ENCODE results near the gene CBR1. TPM values are rescaled to one million over a fixed set of nuclear protein-coding genes. Genes with fewer than 3 reads are reported as not detected.

The CBR1 gene
- total and polyA plus RNA-seq, 9 donors, result 10.9 to 27.6 (median 26.1) TPM

DNA sequence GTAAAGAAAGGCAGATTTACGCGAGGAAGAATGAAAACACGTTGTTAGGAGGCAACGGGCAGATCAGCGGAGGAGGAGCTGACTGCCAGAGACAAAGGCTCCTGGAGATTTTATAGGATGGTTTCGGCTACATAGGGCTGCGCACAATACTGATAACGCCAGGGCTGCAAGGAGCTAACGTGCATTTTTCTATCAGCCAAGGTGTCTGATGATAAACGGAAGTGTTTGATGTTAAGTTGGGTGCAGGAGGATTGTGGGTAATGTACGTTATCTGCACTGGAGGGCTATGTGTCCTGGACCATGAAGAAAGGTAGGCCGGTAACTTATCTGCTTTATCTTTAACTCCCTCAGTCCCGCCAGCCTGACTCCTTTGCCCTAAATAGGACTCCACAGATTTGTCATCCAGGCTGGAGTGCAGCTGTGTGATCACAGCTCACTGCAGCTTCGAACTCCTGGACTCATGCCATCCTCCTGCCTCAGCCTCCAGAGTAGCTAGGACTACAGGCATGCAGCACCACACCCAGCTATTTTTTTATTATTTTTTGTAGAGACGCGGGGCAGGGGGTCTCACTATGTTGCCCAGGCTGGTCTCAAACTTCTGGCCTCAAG is 39.1 kb upstream of the CBR1 start:
- no peak overlapping the region for H3K4me3 ChIP-seq (ENCODE audit: low read length)
- H3K27ac ChIP-seq (ENCODE audit: low read length), result no peak overlapping the region
- no peaks in the 10 kb centered on the region for H3K27me3 ChIP-seq (ENCODE audit: control insufficient read depth, insufficient read depth, low read length)
- WGBS (ENCODE audit: insufficient coverage), result 49% methylated on average over 12 of the region's 16 CpGs
- H3K9me3 ChIP-seq (replicated peaks; ENCODE audit: control insufficient read depth, low read depth, low read length), result no peaks in the 10 kb centered on the region
- peak; percentile 43 for DNase-seq
- H3K36me3 ChIP-seq (ENCODE audit: control insufficient read depth, insufficient read depth, low read length), result peaks cover 14% of the 10 kb centered on the region
- peaks cover 33% of the 10 kb centered on the region for H3K4me1 ChIP-seq (ENCODE audit: control insufficient read depth, insufficient read depth, low read length)

DNA sequence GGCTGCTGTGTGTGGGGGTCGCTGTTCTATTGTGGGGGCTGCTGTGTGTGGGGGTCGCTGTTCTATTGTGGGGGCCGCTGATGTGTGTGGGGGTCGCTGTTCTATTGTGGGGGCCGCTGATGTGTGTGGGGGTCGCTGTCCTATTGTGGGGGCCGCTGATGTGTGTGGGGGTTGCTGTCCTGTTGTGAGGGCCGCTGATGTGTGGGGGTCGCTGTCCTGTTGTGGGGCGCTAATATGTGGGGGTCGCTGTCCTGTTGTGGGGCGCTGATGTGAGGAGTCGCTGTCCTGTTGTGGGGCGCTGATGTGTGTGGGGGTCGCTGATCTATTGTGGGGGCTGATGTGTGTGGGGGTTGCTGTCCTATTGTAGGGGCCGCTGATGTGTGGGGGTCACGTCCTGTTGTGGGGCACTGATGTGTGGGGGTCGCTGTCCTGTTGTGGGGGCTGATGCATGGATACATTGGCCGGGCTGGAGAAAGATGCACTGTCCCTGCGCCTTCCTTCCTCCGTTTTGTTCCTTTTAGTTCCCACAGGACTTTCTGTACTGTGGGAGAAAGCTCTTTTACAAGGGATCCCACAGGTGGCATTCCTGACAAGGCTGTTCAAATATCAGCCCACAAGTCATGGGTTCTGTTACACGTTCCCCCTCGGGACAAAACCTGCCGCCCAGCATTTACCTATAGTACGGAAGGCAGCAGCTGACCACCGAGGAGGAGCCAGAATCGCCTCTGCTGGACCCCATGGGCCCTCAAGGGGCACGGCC is 37.0 kb upstream of the CBR1 start:
- Histone ChIP-seq H3K9me3 (replicated peaks; ENCODE audit: control insufficient read depth, low read depth, low read length) (no peaks in the 10 kb centered on the region), H3K27me3 (ENCODE audit: control insufficient read depth, insufficient read depth, low read length) (no peaks in the 10 kb centered on the region), H3K4me3 (ENCODE audit: low read length) (no peak overlapping the region), H3K4me1 (ENCODE audit: control insufficient read depth, insufficient read depth, low read length) (peaks cover 33% of the 10 kb centered on the region), H3K36me3 (ENCODE audit: control insufficient read depth, insufficient read depth, low read length) (peaks cover 20% of the 10 kb centered on the region), H3K27ac (ENCODE audit: low read length) (no peak overlapping the region)
- no peak for DNase-seq
- 83% methylated on average over 15 of the region's 28 CpGs for WGBS (ENCODE audit: insufficient coverage)

DNA sequence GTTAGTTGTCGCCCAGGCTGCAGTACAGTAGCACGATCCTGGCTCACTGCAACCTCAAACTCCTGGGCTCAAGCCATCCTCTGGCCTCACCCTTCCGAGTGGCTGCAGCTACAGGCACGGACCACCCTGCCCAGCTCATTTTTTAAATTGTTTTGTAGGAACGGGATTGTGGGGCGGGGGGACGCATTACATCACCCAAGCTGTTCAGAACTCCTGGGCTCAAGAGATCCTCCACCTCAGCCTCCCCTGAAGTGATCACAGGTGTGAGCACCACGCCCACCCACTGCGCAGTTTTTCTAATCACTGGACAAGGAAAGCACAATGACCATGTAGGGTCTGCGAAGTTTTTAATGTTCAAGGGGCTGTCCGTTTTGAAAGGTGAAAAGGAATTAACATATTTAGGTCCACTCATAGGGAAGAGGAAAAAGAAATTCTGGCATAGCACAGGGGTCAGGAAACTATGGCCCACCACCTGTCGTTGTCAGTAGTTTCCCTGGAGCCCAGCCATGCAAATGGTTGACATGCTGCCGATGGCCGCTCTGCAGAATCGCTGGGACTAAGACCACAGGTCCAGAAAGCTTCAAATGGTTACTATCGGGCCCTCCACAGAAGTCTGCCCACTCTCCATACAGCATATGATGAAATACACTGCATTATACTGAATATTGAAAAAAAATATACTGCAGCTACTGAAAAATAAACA is 35.5 kb upstream of the CBR1 start:
- Histone ChIP-seq H3K9me3 (replicated peaks; ENCODE audit: control insufficient read depth, low read depth, low read length) (no peaks in the 10 kb centered on the region), H3K36me3 (ENCODE audit: control insufficient read depth, insufficient read depth, low read length) (peaks cover 32% of the 10 kb centered on the region), H3K27ac (ENCODE audit: low read length) (peak overlapping the region; percentile 85), H3K27me3 (ENCODE audit: control insufficient read depth, insufficient read depth, low read length) (no peaks in the 10 kb centered on the region), H3K4me3 (ENCODE audit: low read length) (no peak overlapping the region), H3K4me1 (ENCODE audit: control insufficient read depth, insufficient read depth, low read length) (peaks cover 38% of the 10 kb centered on the region)
- peak; percentile 69 for DNase-seq
- 77% methylated on average over 8 of the region's 16 CpGs for WGBS (ENCODE audit: insufficient coverage)

DNA sequence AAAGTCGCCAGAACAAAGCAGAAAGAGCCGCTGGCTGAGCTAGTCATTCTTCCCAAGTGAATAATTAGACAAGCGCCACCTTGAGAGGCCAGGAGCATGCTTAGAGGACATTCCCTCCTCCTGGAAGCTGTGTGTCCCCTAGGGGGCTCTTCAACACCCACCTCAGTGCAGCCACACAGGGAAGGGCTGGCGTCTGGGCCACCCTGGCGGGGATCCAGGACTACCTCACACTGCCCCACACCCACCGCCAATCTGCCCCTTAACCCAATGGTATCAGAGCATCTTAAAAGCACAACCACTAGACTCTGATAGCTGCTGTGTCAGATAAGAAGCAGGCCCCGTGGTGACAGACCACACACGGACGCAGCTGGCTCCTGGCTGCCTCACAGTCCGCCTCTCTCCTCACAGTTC is 34.4 kb upstream of the CBR1 start:
- Histone ChIP-seq H3K36me3 (ENCODE audit: control insufficient read depth, insufficient read depth, low read length) (peaks cover 38% of the 10 kb centered on the region), H3K27ac (ENCODE audit: low read length) (peak overlapping the region; percentile 71), H3K27me3 (ENCODE audit: control insufficient read depth, insufficient read depth, low read length) (no peaks in the 10 kb centered on the region), H3K4me1 (ENCODE audit: control insufficient read depth, insufficient read depth, low read length) (peaks cover 38% of the 10 kb centered on the region), H3K4me3 (ENCODE audit: low read length) (no peak overlapping the region), H3K9me3 (replicated peaks; ENCODE audit: control insufficient read depth, low read depth, low read length) (no peaks in the 10 kb centered on the region)
- DNase-seq, result no peak
- 54% methylated on average over 10 of the region's 10 CpGs for WGBS (ENCODE audit: insufficient coverage)

DNA sequence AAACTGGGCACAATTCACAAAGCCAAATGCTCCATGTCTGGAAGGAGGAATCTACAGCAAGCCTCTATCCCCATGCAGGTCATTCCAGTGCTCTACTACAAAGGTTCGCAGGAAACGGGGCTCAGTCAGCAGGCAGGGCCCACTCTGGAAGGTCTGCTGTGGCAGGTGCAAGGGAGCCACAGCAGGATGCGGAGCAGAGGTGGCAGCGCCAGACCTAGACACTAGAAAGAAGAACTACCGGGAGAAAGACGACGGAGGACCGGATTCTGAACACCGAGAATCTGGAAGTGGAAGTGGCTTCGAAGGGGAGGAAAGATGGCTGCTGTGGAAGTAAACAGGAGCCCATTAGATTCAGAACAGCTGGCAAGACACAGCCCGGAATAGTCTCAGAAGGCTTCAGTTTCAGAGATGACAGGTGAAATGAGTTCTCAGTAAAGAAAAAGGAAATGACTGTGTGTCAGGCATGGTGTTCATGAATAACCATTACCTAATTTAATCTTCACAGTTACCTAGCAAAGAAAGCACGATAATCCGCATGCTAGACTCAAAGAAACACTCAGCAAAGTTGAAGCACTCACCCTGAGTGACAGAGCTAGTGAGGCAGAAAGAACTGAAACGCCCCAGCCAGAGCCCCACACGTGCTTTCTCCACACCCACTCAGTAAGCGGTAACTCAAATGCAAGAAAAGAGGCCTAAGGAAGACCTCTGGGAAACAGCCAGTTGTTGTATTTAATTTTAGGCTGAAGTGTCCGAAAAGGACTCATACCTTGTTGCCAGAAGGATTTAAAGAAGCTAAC is 30.9 kb upstream of the CBR1 start:
- DNase-seq, result no peak
- Histone ChIP-seq H3K27ac (ENCODE audit: low read length) (peak overlapping the region; percentile 42), H3K4me3 (ENCODE audit: low read length) (no peak overlapping the region), H3K36me3 (ENCODE audit: control insufficient read depth, insufficient read depth, low read length) (peaks cover 51% of the 10 kb centered on the region), H3K9me3 (replicated peaks; ENCODE audit: control insufficient read depth, low read depth, low read length) (no peaks in the 10 kb centered on the region), H3K4me1 (ENCODE audit: control insufficient read depth, insufficient read depth, low read length) (peaks cover 24% of the 10 kb centered on the region), H3K27me3 (ENCODE audit: control insufficient read depth, insufficient read depth, low read length) (no peaks in the 10 kb centered on the region)
- 93% methylated on average over 10 of the region's 17 CpGs for WGBS (ENCODE audit: insufficient coverage)

DNA sequence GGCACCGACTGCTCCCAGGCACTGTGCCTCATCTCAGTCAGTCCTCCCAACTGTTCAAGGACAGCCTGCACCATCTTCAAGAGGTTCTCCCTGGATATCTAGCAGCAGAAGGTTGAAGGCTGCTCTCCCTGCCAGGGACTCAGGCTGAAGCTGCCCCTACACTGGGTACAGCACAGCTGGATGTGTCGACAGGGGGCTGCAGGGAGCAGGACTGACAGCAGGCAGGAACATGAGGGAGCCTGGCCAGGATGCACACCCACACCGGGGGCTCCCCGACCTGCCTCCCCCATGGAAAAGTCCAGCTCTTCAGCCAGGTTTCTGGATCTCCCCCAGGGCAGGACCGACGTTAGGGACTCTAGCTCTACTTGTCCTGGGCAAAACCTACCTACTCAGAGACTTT is 30.0 kb upstream of the CBR1 start:
- H3K27ac ChIP-seq (ENCODE audit: low read length), result no peak overlapping the region
- peaks cover 54% of the 10 kb centered on the region for H3K36me3 ChIP-seq (ENCODE audit: control insufficient read depth, insufficient read depth, low read length)
- H3K4me3 ChIP-seq (ENCODE audit: low read length), result no peak overlapping the region
- H3K4me1 ChIP-seq (ENCODE audit: control insufficient read depth, insufficient read depth, low read length), result peaks cover 14% of the 10 kb centered on the region
- no peaks in the 10 kb centered on the region for H3K9me3 ChIP-seq (replicated peaks; ENCODE audit: control insufficient read depth, low read depth, low read length)
- WGBS (ENCODE audit: insufficient coverage), result 100% methylated on average over 1 of the region's 6 CpGs
- DNase-seq, result no peak
- H3K27me3 ChIP-seq (ENCODE audit: control insufficient read depth, insufficient read depth, low read length), result no peaks in the 10 kb centered on the region

DNA sequence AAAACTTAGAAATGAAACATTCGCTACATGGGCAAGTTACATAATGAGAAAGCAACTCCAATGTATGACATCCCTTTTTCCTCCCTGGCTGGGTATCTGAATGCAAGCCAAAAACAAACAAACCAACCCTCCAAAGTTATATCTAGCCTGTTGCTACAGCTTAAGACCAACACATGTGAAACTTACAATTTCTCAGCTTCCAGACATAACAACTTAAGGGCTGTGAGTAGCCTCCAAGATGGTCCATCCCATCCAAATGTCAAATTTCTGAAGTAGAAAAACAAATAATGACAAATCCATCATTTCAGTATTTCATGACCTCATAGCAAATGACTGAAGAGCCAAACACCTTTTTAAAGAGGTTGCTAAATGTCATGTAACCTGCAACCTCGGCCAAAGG is 29.4 kb upstream of the CBR1 start:
- Histone ChIP-seq H3K4me1 (ENCODE audit: control insufficient read depth, insufficient read depth, low read length) (peaks cover 9% of the 10 kb centered on the region), H3K4me3 (ENCODE audit: low read length) (no peak overlapping the region), H3K9me3 (replicated peaks; ENCODE audit: control insufficient read depth, low read depth, low read length) (no peaks in the 10 kb centered on the region), H3K27ac (ENCODE audit: low read length) (no peak overlapping the region), H3K36me3 (ENCODE audit: control insufficient read depth, insufficient read depth, low read length) (peaks cover 54% of the 10 kb centered on the region), H3K27me3 (ENCODE audit: control insufficient read depth, insufficient read depth, low read length) (no peaks in the 10 kb centered on the region)
- DNase-seq, result no peak
- 60% methylated on average over 1 of the region's 2 CpGs for WGBS (ENCODE audit: insufficient coverage)

DNA sequence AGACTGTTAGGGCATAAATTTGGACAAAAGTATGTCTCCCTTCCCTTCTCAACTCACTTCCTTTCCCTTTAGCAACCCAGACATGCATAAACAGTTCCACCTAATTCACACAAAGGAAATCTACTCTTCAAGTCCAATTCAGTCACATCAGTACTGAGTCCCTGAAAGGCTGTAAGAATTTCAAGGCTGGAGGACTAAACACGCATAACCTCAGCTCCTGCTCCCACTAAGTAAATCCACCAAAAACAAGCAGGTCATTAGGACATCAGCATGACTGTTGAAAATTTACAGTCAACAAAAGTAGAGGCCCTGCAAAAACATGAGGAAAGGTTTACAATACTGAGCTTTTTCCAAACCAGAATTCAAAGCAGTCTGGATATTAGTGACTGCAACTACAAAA is 27.9 kb upstream of the CBR1 start:
- H3K27me3 ChIP-seq (ENCODE audit: control insufficient read depth, insufficient read depth, low read length), result no peaks in the 10 kb centered on the region
- no peaks in the 10 kb centered on the region for H3K9me3 ChIP-seq (replicated peaks; ENCODE audit: control insufficient read depth, low read depth, low read length)
- no CpG with 5 or more reads among the region's 1 CpG for WGBS (ENCODE audit: insufficient coverage)
- H3K4me3 ChIP-seq (ENCODE audit: low read length), result no peak overlapping the region
- peaks cover 54% of the 10 kb centered on the region for H3K36me3 ChIP-seq (ENCODE audit: control insufficient read depth, insufficient read depth, low read length)
- DNase-seq, result no peak
- no peak overlapping the region for H3K27ac ChIP-seq (ENCODE audit: low read length)
- peaks cover 7% of the 10 kb centered on the region for H3K4me1 ChIP-seq (ENCODE audit: control insufficient read depth, insufficient read depth, low read length)

DNA sequence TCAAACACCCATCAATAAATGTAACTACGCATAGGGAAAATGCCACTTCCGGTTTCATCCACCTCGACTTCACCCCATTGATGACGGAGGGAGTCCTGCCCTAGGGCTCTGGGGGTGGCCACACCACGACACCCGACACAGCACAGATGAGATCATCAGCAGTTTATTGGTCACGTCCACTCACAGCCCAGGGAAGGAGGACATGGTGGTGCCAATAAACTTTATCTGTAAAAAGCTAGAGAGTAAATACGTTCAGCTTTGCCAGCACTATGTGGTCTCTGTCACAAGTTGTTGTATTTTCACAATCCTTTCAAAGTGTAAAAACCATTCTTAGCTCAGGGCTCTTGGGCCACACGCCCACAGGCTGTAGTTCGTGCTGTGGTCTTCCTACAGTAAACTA is 25.8 kb upstream of the CBR1 start:
- 73% methylated on average over 7 of the region's 10 CpGs for WGBS (ENCODE audit: insufficient coverage)
- Histone ChIP-seq H3K4me1 (ENCODE audit: control insufficient read depth, insufficient read depth, low read length) (peaks cover 2% of the 10 kb centered on the region), H3K4me3 (ENCODE audit: low read length) (no peak overlapping the region), H3K9me3 (replicated peaks; ENCODE audit: control insufficient read depth, low read depth, low read length) (no peaks in the 10 kb centered on the region), H3K36me3 (ENCODE audit: control insufficient read depth, insufficient read depth, low read length) (peaks cover 58% of the 10 kb centered on the region), H3K27me3 (ENCODE audit: control insufficient read depth, insufficient read depth, low read length) (no peaks in the 10 kb centered on the region), H3K27ac (ENCODE audit: low read length) (no peak overlapping the region)
- DNase-seq, result no peak

DNA sequence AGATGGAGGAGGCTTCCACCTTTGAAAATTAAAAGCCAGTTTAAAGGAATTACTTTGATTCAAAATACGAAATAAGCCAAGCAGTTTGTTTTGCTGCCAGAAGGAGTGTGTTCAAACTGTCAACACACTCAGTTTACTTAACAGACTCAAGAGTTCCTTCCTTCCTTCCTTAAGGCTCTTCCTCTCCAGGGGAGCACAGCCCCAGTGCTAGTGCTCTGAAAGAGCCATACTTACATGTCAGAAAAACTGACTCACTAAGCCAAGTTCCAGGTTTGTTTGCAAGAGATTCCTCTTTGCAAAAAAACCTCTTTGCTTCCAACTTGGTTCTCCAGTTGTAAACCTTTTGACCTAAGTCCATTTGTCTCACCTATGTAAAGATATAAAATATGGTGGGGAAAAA is 23.8 kb upstream of the CBR1 start:
- H3K27ac ChIP-seq (ENCODE audit: low read length), result no peak overlapping the region
- H3K36me3 ChIP-seq (ENCODE audit: control insufficient read depth, insufficient read depth, low read length), result peaks cover 60% of the 10 kb centered on the region
- 100% methylated on average over 1 of the region's 1 CpG for WGBS (ENCODE audit: insufficient coverage)
- no peaks in the 10 kb centered on the region for H3K27me3 ChIP-seq (ENCODE audit: control insufficient read depth, insufficient read depth, low read length)
- no peaks in the 10 kb centered on the region for H3K4me1 ChIP-seq (ENCODE audit: control insufficient read depth, insufficient read depth, low read length)
- no peak for DNase-seq
- no peak overlapping the region for H3K4me3 ChIP-seq (ENCODE audit: low read length)
- H3K9me3 ChIP-seq (replicated peaks; ENCODE audit: control insufficient read depth, low read depth, low read length), result no peaks in the 10 kb centered on the region

All from muscle of leg (tissue), 11 donors.